GM11168 (cell line): Measurements from ENCODE around the gene UPK3BL2.
"Not testable (repeated sequence)": the region's sequence is repeated elsewhere in the genome, so short reads cannot be mapped to it uniquely, and the experiment has no call there.

Experiments
- in situ Hi-C: fragments of 300-500 bp; cut with MboI; formaldehyde crosslinking; loops from one replicate; pipeline ENCODE4 v1.12.0; 2022; ENCODE audit warnings: low sequenced_read_pairs; ENCODE audit not compliant: unreplicated experiment

UPK3BL2 gene

DNA sequence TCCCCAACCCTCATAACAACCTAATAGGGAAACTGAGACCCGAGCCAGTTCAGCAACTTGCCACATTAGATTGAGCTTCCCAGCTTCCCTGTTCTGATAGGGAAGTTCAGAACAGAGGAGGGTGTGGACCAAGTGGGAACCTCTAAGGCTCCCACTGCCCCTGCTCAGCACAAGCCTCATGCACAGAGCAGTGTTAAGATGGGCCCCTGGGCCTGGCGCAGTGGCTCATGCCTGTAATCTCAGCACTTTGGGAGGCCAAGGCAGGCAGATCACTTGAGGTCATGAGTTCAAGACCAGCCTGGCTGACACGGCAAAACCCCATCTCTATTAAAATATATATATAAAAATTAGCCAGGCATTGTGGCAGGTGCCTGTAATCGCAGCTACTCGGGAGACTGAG, 46.2 kb downstream of the UPK3BL2 start:
- in situ Hi-C loops, result not testable (repeated sequence)

DNA sequence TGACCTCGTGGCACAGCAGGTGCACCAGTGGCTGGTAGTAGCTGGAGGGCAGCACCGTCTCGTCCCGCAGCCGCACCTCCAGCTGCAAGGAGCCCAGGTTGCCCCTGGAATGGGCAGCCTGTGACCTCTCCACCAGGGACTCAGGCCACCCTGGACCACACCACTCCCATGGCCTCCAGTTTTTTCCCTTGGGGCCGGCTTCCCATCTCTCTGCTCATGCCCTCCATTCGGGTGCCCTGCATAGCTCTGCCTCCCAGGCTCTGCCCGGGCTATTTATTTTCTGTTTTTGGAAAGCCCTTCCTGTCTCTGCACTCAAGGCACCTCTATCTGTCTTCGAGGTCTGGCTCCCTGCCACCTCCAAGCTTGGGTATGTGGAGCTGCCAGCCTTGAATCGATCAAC, 46.6 kb downstream of the UPK3BL2 start:
- in situ Hi-C loops, result not testable (repeated sequence)

DNA sequence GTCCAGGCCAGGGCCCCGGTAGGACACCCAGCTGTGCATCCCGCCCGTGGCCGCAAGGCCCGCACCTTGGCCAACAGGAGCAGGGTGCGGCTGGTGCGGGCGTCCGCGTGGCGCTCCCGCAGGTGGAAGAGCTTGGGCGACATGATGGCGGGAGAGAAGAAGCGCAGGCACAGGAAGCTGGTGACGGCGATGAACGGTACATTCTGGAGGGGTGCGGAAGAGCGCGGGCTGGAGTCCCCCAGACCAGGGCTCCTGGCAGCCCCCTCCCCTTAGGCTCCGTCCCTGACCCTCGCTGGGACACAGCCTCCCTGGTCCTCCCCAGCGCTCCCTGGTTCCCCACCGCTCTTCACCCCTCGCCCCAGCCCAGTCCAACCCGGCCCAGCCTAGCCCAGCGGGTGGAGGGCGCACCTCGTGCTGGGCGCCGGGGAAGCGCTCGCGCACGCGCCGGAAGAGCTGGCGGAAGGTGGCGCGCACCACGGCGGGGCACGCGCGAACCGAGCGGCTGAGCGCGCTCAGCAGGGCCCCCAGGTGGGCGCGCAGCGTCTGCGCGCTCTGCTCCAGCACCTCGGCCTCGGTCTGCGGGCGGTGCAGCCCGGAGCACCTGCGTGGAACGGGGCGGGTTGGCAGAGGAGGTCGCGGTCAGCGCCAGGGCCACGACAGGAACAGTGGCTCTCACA, 48.9 kb downstream of the UPK3BL2 start:
- in situ Hi-C loops, result not testable (repeated sequence)

DNA sequence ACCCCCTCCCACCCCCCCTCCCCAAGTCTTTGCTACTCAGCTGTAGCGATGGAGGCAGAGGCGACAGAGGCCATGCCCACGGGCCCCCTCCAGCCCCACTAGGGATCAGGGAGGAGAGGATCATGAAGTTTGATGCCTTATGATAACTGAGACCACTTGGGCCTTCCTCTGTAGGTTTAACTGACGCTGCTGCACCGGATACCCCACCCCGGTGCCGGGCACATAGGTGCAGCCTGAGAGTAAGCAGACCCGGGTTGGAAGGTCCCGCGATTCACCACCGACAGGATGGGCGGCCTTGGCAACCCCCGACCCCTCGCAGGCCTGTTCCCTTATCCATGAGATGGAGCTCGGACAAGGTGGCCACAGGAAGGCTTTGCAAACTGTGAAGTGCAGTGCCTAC, 49.5 kb downstream of the UPK3BL2 start:
- in situ Hi-C loops, result not testable (repeated sequence)

DNA sequence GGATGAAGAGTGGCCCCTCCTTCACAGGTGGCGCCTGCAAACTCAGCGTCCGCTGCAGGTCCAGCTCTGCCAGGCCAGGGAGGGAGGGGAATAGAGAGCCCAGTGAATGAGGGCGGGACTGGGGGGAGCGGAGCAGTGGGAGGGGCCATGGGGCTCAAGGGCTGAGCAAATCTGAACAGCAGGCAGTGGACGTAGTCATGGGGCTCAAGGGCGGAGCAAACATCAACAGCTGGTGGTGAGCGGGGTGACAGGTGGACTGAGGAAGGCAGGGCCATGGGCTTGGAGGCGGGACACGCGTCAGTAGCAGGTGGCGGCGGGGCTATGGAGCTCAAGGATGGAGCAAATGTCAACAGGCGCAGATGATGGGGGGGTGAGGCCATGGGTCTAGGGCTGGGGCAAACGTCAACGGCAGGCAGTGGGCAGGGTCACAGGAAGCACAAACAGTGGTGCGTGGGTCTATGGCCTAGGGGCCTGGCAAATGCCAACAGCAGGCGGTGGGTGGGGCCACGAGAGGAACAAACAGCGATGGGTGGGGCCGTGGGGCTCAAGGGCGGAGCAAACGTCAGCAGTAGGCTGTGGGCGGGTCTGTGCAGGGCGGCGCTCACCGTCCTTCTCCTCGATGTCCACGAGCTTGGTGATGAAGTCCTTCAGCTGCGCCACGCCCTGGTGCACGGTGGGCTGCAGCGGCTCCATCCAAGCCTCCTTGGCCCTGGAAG, 50.1 kb downstream of the UPK3BL2 start:
- in situ Hi-C loops, result not testable (repeated sequence)

DNA sequence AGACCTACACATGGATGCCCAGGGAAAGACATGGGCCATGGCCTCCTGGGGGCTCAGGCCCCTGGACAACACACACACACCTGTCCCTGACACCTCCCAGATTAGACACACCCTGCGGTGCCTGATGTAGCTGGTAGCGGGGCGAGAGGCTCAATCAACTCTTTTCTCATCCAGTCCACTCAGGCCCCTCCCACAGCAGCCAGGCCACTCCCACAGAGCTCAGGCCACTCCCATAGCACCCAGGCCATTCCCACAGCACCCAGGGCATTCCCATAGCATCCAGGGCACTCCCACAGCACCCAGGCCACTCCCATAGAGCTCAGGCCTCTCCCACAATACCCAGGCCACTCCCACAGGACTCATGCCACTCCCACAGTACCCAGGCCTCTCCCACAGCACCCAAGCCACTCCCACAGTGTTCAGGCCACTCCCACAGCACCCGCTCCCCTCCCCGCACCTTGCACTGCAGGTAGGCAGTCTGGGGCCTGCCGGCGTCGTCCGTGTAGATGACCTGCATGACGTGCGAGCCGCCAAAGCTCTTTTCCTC, 52.9 kb downstream of the UPK3BL2 start:
- in situ Hi-C loops, result not testable (repeated sequence)
